Endothelial cell of umbilical vein (primary cell): ENCODE measurements around the gene MBD4. TPM values are rescaled to one million over a fixed set of nuclear protein-coding genes. Genes with fewer than 3 reads are reported as not detected.

Source experiments
- BruUV-seq: library from RNA; stranded (reverse); fragments of 400-500 nt; replicated peaks from 2 replicates; lab custom pipeline; 2021; lab: Mats Ljungman, UMichigan
- CTCF ChIA-PET: fragments of 300-600, 350-600 bp; sonication (Branson Sonifier 250); formaldehyde crosslinking; loops from one replicate; lab custom pipeline; 2021; ENCODE audit warnings: antibody characterized with exemption, inconsistent platforms; lab: Charles Lee
- POLR2A ChIA-PET: fragments of 300-600, 350-600 bp; sonication (Branson Sonifier 250); formaldehyde crosslinking; loops from one replicate; lab custom pipeline; 2021; ENCODE audit warnings: antibody characterized with exemption, inconsistent platforms; lab: Charles Lee
- DNase-seq: peaks from one replicate; pipeline ENCODE4 v3.0.0-alpha.2; 2011; ENCODE audit warnings: low read depth, low spot score
- FAIRE-seq: peaks from 2 replicates; lab custom pipeline; 2011; peaks lifted over from hg19 to GRCh38; lab: Jason Lieb, UNC
- H2AFZ ChIP-seq: 2 replicates; pipeline ENCODE4 v1.6.0; 2012; ENCODE audit warnings: low read depth, low read length, control low read depth, inconsistent platforms
- H3K27ac ChIP-seq: 2 replicates; pipeline ENCODE4 v1.5.1; 2011; ENCODE audit warnings: low read depth, mild to moderate bottlenecking, control low read depth, low read length, moderate library complexity; ENCODE audit not compliant: insufficient read depth
- H3K27me3 ChIP-seq, 2 experiments: 2 replicates each; pipeline versions ENCODE4 v1.6.0 to v1.6.1; 2011; ENCODE audit warnings: low read length in 2 of 2, mixed read lengths in 1 of 2; ENCODE audit not compliant: control insufficient read depth in 2 of 2, insufficient read depth in 2 of 2
- H3K36me3 ChIP-seq, 2 experiments: 2 replicates in 1 of 2; 3 replicates in 1 of 2; pipeline ENCODE4 v1.5.1; 2011; ENCODE audit warnings: low read length in 2 of 2, mild to moderate bottlenecking in 1 of 2, moderate library complexity in 1 of 2; ENCODE audit not compliant: control insufficient read depth in 2 of 2, insufficient read depth in 2 of 2; ENCODE audit errors: extremely low read depth in 1 of 2
- H3K4me1 ChIP-seq: 3 replicates; pipeline ENCODE4 v1.5.1; 2011; ENCODE audit warnings: mild to moderate bottlenecking, low read length; ENCODE audit not compliant: control insufficient read depth, insufficient read depth; ENCODE audit errors: extremely low read depth
- H3K4me2 ChIP-seq: 2 replicates; pipeline ENCODE4 v1.6.1; 2011; ENCODE audit warnings: low read length, control low read depth, mixed read lengths; ENCODE audit not compliant: insufficient read depth
- H3K4me3 ChIP-seq, 3 experiments: fragments of 200-600 bp in 1 of 3; sonication (generic), shearing (Covaris generic) in 1 of 3; replicated peaks in 1 of 3; 2 replicates each; pipeline ENCODE4 v1.5.1; 2011 to 2016; ENCODE audit warnings: control low read depth in 3 of 3, low read length in 3 of 3, mild to moderate bottlenecking in 2 of 3, inconsistent platforms in 1 of 3, low read depth in 1 of 3, moderate library complexity in 1 of 3; ENCODE audit not compliant: insufficient read depth in 1 of 3
- H3K79me2 ChIP-seq: 2 replicates; pipeline ENCODE4 v1.6.0; 2012; ENCODE audit warnings: low read length, inconsistent platforms; ENCODE audit not compliant: control insufficient read depth, insufficient read depth
- H3K9ac ChIP-seq: replicated peaks from 2 replicates; pipeline ENCODE3; 2011; ENCODE audit warnings: low read length, control low read depth; ENCODE audit not compliant: insufficient read depth; ENCODE audit errors: extremely low read depth
- H3K9me1 ChIP-seq: replicated peaks from 3 replicates; pipeline ENCODE4 v1.6.0; 2011; ENCODE audit warnings: mild to moderate bottlenecking, low read length; ENCODE audit not compliant: control insufficient read depth, insufficient read depth; ENCODE audit errors: extremely low read depth
- H3K9me3 ChIP-seq: replicated peaks from 2 replicates; pipeline ENCODE4 v1.5.1; 2012; ENCODE audit warnings: low read length, inconsistent platforms; ENCODE audit not compliant: control insufficient read depth, insufficient read depth
- H4K20me1 ChIP-seq: replicated peaks from 2 replicates; pipeline ENCODE3; 2011; ENCODE audit warnings: mild to moderate bottlenecking, low read length; ENCODE audit not compliant: control insufficient read depth, insufficient read depth; ENCODE audit errors: extremely low read depth
- EZH2 ChIP-seq: IDR thresholded peaks from 2 replicates; pipeline ENCODE4 v1.6.1; 2012; ENCODE audit warnings: borderline replicate concordance, low read depth, mild to moderate bottlenecking, moderate library complexity, low read length, inconsistent platforms; ENCODE audit not compliant: severe bottlenecking
- FOS ChIP-seq: IDR thresholded peaks from 2 replicates; pipeline ENCODE4 v1.6.1; 2011; ENCODE audit warnings: mild to moderate bottlenecking, low read length, moderate library complexity, borderline replicate concordance; ENCODE audit not compliant: insufficient read depth
- GATA2 ChIP-seq: IDR thresholded peaks from 2 replicates; pipeline ENCODE4 v1.7.0; 2011; ENCODE audit warnings: low read depth, mild to moderate bottlenecking, moderate library complexity, mixed read lengths, low read length; ENCODE audit not compliant: insufficient read length, insufficient read depth
- JUN ChIP-seq: IDR thresholded peaks from 2 replicates; pipeline ENCODE4 v1.6.1; 2011; ENCODE audit warnings: borderline replicate concordance, low read depth; ENCODE audit not compliant: insufficient read length, insufficient read depth
- MYC ChIP-seq: IDR thresholded peaks from one replicate; pipeline ENCODE4 v1.6.1; 2011; ENCODE audit warnings: mild to moderate bottlenecking, low read depth, low read length
- POLR2A ChIP-seq: IDR thresholded peaks from 2 replicates; pipeline ENCODE4 v1.6.1; 2012; ENCODE audit warnings: low read depth, mild to moderate bottlenecking, control low read depth, low read length
- POLR2AphosphoS5 ChIP-seq: IDR thresholded peaks from 2 replicates; pipeline ENCODE4 v1.6.1; 2012; ENCODE audit warnings: low read depth, mild to moderate bottlenecking, control low read depth, low read length, moderate library complexity; ENCODE audit not compliant: insufficient read depth
- dilution Hi-C: fragments of 300-500 bp; cut with MboI; formaldehyde crosslinking; loops from one replicate; pipeline ENCODE4 v1.15.0; 2019; ENCODE audit warnings: low sequenced_read_pairs; ENCODE audit not compliant: extremely low pct_ligation_motif_present
- intact Hi-C: fragments of 100-400 bp; cut with micrococcal nuclease; formaldehyde crosslinking; loops from one replicate; pipeline ENCODE4 v1.10.0; 2022
- polyA plus RNA-seq, 4 experiments: library from polyadenylated mRNA; depleted of rRNA in 3 of 4; stranded (reverse) in 3 of 4; unstranded in 1 of 4; fragments of >200 nt; gene quantifications; 2 replicates each; pipeline versions ENCODE4 v1.2.1 to v1.2.3, GENCODE V29; 2011 to 2012; ENCODE audit warnings: missing spikeins in 1 of 4
- total RNA-seq: library from RNA; stranded (reverse); gene quantifications from 2 replicates; pipeline ENCODE4 v1.2.3, GENCODE V29; 2021
- TF ChIP-seq, protein P1 (sequence below): IDR thresholded peaks from 2 replicates; pipeline ENCODE4 v1.6.1; 2011; ENCODE audit not compliant: insufficient read depth, insufficient read length
- TF ChIP-seq, protein P2 (sequence below), 2 donors: IDR thresholded peaks; 1 replicate in 1 of 2; 2 replicates in 1 of 2; pipeline ENCODE4 v1.5.1; 2011; ENCODE audit warnings: low read length in 2 of 2, mild to moderate bottlenecking in 2 of 2, moderate library complexity in 2 of 2, control low read depth in 1 of 2, inconsistent platforms in 1 of 2, low read depth in 1 of 2; ENCODE audit not compliant: insufficient read depth in 1 of 2; ENCODE audit errors: extremely low read depth in 1 of 2

The MBD4 gene
- total and polyA plus RNA-seq, 2 donors (not counting 3 experiments of a cell fraction or from before 2014, with no cell fraction given), result 17.4 to 39.5 TPM

DNA sequence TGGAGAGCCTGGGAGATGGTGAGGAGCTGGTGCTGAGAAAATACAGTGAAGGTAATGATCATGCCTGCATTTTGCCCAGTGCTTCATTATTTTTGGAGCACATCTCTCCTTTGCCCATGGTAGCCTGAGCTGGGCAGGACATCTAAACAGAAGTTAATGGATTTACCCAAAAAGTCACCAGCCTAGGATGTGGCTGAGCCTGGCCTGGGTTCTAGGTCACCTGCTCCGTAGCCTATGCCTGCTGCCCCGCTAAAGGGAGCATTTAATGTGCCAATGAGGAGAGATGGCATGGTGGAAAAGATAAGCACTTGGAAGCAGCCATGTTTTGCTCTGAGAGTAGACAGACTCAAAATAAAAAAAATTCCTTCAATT, 46.9 kb upstream of the MBD4 start:
- DNase-seq (no peak), FAIRE-seq (peak; percentile 31)
- Histone ChIP-seq H3K9me1 (no peaks in the 10 kb centered on the region), H3K9me3 (no peaks in the 10 kb centered on the region), H3K4me1 (peaks cover 18% of the 10 kb centered on the region), H3K9ac (no peak overlapping the region), H2AFZ (no peak overlapping the region), H4K20me1 (no peaks in the 10 kb centered on the region), H3K27ac (no peak overlapping the region), H3K4me3 (no peak overlapping the region), H3K79me2 (no peaks in the 10 kb centered on the region), H3K4me2 (no peak overlapping the region), H3K36me3 (peaks cover 0 to 6% of the 10 kb centered on the region in 2 experiments), H3K27me3 (no peaks in the 10 kb centered on the region)
- dilution Hi-C loops, result no loop called here
- POLR2A ChIA-PET, result no interaction called here
- no TSS peak for BruUV-seq
- intact Hi-C loops, result no loop called here
- CTCF ChIA-PET, result interaction anchor here (3.4 kb wide), 1 partner anchor 103 kb away, joined by 23 read pairs; no protein-coding TSS in a partner anchor
- TF ChIP-seq JUN (no peak), MYC (no peak), EZH2 (no peak), POLR2AphosphoS5 (no peak), POLR2A (no peak), FOS (no peak), GATA2 (no peak)
- TF ChIP-seq, protein P1, sequence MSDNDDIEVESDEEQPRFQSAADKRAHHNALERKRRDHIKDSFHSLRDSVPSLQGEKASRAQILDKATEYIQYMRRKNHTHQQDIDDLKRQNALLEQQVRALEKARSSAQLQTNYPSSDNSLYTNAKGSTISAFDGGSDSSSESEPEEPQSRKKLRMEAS, result no peak
- TF ChIP-seq, protein P2, sequence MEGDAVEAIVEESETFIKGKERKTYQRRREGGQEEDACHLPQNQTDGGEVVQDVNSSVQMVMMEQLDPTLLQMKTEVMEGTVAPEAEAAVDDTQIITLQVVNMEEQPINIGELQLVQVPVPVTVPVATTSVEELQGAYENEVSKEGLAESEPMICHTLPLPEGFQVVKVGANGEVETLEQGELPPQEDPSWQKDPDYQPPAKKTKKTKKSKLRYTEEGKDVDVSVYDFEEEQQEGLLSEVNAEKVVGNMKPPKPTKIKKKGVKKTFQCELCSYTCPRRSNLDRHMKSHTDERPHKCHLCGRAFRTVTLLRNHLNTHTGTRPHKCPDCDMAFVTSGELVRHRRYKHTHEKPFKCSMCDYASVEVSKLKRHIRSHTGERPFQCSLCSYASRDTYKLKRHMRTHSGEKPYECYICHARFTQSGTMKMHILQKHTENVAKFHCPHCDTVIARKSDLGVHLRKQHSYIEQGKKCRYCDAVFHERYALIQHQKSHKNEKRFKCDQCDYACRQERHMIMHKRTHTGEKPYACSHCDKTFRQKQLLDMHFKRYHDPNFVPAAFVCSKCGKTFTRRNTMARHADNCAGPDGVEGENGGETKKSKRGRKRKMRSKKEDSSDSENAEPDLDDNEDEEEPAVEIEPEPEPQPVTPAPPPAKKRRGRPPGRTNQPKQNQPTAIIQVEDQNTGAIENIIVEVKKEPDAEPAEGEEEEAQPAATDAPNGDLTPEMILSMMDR (IDR thresholded peaks at IDR 0.05; ENCODE audit: extremely low read depth in 1 of 2, insufficient read depth in 1 of 2, low read depth in 1 of 2, low read length in 2 of 2), result no peak
